Hematopoietic multipotent progenitor cell treated with erythropoietin and hydrocortisone succinate and interleukin-3 and kit ligand, for 17 days (in vitro differentiated cells): ENCODE measurements around the gene KIF3C.

Experiments used
- DNase-seq: peaks from one replicate; pipeline ENCODE4 v3.0.0-alpha.2; 2015; ENCODE audit warnings: low spot score

The KIF3C gene

GRCh38 chr2:25877431-25878360 is 104.6 kb downstream of the KIF3C start:
- DNase-seq: peak; percentile 76
